GM23338 (cell line): ENCODE measurements around the gene SNX30.

Experiments used
- CREB1 ChIP-seq: fragments of 250-450 bp; sonication (Bioruptor Pico); IDR thresholded peaks from 2 replicates; pipeline ENCODE4 v1.5.0; 2020; ENCODE audit warnings: low read depth, mild to moderate bottlenecking, moderate library complexity
- EZH2 ChIP-seq: fragments of 200-600 bp; sonication (generic); IDR thresholded peaks from one replicate; pipeline ENCODE4 v1.8.0; 2017; ENCODE audit warnings: antibody characterized with exemption, mild to moderate bottlenecking, low read depth; ENCODE audit not compliant: unreplicated experiment
- EZH2phosphoT487 ChIP-seq: fragments of 200-600 bp; sonication (generic); IDR thresholded peaks from one replicate; pipeline ENCODE4 v1.8.1; 2018; ENCODE audit warnings: antibody characterized with exemption; ENCODE audit not compliant: unreplicated experiment
- JUNB ChIP-seq: IDR thresholded peaks from one replicate; pipeline ENCODE4 v1.6.1; 2016; ENCODE audit warnings: antibody characterized with exemption; ENCODE audit not compliant: unreplicated experiment
- NANOG ChIP-seq: IDR thresholded peaks from 2 replicates; pipeline ENCODE4 v1.6.1; 2016; ENCODE audit warnings: antibody characterized with exemption, borderline replicate concordance
- POLR2AphosphoS5 ChIP-seq: IDR thresholded peaks from 2 replicates; pipeline ENCODE4 v1.6.1; 2016; ENCODE audit warnings: antibody characterized with exemption, low read depth
- STAT1 ChIP-seq: IDR thresholded peaks from one replicate; pipeline ENCODE4 v1.6.1; 2016; ENCODE audit warnings: antibody characterized with exemption; ENCODE audit not compliant: unreplicated experiment
- ZNF331 ChIP-seq: fragments of 250-450 bp; sonication (Bioruptor Pico); IDR thresholded peaks from 2 replicates; pipeline ENCODE4 v1.5.0; 2020; ENCODE audit warnings: low read depth, mild to moderate bottlenecking, moderate library complexity
- TF ChIP-seq, protein P1 (sequence below): IDR thresholded peaks from one replicate; pipeline ENCODE4 v1.6.1; 2018; ENCODE audit warnings: antibody characterized with exemption; ENCODE audit not compliant: unreplicated experiment
- TF ChIP-seq, protein P2 (sequence below), 2 experiments: fragments of 200-600 bp in 1 of 2; sonication (generic) in 1 of 2; conservative IDR thresholded peaks; 2 replicates each; pipeline versions ENCODE4 v1.5.1 to v1.6.1; 2016 to 2017; ENCODE audit warnings: antibody characterized with exemption in 2 of 2, low read depth in 2 of 2, mild to moderate bottlenecking in 2 of 2, moderate library complexity in 1 of 2
- TF ChIP-seq, protein P3 (sequence below): IDR thresholded peaks from 2 replicates; pipeline ENCODE4 v1.6.1; 2016; ENCODE audit warnings: antibody characterized with exemption

DNA sequence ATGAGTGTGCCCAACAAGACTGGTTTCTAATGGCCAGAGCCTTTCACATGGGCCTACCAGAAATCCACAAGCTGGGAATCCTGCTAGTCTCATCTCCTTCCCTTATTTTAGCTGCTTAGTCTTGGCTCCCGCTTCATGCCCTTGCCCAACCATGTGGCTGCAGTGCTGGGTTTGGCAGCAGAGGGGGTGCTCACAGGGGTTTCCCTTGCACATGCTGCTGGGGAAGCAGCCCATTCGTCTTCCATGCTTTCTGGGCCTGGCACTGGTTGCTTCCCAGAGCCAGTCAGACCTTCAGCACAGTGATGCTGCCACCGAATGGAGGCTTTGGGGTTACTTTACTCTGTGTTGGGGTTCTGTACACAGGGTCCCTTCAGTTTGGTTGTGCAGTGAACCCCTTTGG lies 113.8 kb downstream of the SNX30 start:
- TF ChIP-seq, protein P1, sequence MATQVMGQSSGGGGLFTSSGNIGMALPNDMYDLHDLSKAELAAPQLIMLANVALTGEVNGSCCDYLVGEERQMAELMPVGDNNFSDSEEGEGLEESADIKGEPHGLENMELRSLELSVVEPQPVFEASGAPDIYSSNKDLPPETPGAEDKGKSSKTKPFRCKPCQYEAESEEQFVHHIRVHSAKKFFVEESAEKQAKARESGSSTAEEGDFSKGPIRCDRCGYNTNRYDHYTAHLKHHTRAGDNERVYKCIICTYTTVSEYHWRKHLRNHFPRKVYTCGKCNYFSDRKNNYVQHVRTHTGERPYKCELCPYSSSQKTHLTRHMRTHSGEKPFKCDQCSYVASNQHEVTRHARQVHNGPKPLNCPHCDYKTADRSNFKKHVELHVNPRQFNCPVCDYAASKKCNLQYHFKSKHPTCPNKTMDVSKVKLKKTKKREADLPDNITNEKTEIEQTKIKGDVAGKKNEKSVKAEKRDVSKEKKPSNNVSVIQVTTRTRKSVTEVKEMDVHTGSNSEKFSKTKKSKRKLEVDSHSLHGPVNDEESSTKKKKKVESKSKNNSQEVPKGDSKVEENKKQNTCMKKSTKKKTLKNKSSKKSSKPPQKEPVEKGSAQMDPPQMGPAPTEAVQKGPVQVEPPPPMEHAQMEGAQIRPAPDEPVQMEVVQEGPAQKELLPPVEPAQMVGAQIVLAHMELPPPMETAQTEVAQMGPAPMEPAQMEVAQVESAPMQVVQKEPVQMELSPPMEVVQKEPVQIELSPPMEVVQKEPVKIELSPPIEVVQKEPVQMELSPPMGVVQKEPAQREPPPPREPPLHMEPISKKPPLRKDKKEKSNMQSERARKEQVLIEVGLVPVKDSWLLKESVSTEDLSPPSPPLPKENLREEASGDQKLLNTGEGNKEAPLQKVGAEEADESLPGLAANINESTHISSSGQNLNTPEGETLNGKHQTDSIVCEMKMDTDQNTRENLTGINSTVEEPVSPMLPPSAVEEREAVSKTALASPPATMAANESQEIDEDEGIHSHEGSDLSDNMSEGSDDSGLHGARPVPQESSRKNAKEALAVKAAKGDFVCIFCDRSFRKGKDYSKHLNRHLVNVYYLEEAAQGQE, result no peak
- TF ChIP-seq, protein P2, sequence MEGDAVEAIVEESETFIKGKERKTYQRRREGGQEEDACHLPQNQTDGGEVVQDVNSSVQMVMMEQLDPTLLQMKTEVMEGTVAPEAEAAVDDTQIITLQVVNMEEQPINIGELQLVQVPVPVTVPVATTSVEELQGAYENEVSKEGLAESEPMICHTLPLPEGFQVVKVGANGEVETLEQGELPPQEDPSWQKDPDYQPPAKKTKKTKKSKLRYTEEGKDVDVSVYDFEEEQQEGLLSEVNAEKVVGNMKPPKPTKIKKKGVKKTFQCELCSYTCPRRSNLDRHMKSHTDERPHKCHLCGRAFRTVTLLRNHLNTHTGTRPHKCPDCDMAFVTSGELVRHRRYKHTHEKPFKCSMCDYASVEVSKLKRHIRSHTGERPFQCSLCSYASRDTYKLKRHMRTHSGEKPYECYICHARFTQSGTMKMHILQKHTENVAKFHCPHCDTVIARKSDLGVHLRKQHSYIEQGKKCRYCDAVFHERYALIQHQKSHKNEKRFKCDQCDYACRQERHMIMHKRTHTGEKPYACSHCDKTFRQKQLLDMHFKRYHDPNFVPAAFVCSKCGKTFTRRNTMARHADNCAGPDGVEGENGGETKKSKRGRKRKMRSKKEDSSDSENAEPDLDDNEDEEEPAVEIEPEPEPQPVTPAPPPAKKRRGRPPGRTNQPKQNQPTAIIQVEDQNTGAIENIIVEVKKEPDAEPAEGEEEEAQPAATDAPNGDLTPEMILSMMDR (conservative IDR thresholded peaks at IDR 0.05; ENCODE audit: low read depth in 2 of 2), result peak in 1 of 2 experiments; percentile 18; a peak in 1 of 4 replicates
- TF ChIP-seq CREB1 (CRISPR knock-in tag) (no peak), JUNB (no peak), EZH2 (no peak), POLR2AphosphoS5 (no peak), STAT1 (no peak), ZNF331 (no peak), EZH2phosphoT487 (no peak), NANOG (no peak)
- TF ChIP-seq, protein P3, sequence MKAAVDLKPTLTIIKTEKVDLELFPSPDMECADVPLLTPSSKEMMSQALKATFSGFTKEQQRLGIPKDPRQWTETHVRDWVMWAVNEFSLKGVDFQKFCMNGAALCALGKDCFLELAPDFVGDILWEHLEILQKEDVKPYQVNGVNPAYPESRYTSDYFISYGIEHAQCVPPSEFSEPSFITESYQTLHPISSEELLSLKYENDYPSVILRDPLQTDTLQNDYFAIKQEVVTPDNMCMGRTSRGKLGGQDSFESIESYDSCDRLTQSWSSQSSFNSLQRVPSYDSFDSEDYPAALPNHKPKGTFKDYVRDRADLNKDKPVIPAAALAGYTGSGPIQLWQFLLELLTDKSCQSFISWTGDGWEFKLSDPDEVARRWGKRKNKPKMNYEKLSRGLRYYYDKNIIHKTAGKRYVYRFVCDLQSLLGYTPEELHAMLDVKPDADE, result no peak
